Activated CD8-positive, alpha-beta memory T cell treated with anti-CD3 and anti-CD28 coated beads for 1 hour (primary cell): ENCODE measurements around the gene CCDC106.

ENCODE experiments used
- DNase-seq, 2 donors: peaks; one replicate each; pipeline ENCODE4 v3.0.0-alpha.2; 2020; ENCODE audit warnings: low read depth in 1 of 2; ENCODE audit errors: extremely low read depth in 1 of 2

Gene CCDC106

DNA sequence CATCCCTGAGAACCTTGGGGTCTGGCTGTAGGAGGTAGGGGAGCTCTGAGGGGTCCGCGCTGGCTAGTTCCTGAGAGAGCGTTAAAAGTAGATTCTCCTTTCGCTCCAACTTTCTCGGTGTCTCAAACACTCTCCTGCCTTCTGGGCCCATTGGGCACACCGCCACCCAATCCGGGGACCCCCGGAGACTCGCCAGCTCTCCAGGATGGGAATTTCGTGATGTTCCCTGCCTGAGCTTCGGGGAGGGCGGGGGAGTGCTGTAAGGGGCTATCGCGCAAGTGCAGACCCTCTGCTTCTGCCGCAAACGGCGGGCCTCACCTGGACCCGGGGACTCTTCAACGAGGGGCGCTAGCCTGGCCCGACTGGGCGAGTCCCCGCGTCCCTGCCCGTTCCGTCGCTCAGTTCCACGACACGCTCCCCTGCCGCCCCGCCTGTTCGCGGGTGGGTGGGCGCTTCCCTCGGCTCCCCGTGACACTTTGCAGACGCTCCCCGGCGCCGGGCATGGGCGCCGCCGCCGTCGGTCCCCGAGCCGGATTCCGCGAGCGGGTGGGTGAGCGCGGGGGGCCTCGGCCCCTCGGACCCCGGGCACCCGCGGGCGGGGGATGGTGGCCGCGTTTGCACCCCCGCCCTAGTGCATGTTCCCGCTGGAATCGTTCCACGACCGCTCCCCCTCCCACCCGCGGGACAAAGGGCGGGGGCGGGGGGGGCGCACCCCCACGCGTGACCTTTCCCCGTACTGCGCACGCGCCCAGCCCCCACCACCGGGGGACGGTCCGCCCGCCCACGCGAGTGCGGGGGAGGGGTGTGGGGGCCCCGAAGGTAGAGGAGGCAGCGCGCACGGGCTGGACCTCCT is at the start of gene CCDC106:
Gene CCDC106 (plus strand): TSS at position 481 of the 853 bp plus-strand sequence. CDS start 835 bp downstream, outside the sequence.
- no peak for DNase-seq

DNA sequence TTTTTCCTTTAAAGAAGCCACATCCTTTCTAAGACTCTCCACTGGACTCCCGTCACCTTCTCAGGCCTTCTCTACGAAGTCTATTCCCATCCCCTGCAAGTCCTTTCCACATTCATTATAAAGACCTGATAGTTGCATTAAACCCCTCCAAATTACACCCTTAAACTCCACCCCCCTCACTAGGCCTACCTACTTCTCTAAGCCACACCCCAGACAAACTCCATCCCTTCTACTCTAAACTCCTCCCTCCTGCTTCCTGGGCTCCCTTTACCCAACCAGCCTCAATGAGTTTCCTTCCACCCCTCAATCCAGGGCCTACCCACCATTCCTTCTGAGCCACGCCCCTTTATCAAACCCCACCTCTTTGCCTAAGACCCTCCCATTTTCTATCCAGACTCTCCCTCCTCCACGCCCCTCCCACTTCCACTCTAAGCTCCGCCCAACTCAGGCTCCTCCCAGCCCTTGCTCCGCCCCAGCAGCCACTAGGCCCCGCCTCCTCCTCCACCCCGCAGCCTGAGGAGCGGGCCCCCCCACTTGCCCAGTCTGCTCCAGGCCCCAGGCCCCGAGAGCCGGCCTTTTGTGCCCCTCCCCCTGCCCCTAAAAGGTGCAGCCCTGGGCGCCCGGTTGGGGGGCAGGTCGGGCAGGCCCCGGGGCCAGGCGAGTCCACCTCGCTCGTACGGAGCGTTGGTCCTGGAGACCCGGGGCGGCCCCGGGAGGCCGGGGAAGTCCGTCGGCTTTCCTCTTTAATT is 49.1 kb upstream of the CCDC106 start:
- peak; percentile 83 to 84 for DNase-seq

DNA sequence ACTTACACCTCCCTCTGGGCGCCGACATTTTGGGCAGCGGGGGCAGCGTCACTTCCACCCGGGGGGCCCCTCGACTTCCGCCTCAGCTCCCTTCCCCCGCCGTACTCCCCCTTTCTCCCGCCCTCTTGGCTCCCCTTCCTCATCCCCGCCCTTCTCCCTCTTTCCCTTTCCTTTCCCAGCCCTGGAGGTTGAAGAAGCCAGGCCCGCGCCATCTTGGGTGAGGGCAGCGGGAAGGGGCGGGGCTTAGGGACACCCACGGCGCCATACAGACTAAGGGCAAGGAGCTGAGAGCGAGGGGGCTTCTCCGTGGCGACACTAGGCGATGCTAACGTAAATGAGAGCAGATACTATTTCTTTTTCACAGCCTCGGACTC is 48.6 kb upstream of the CCDC106 start, which contains the start of gene FIZ1:
Gene FIZ1 (minus strand): TSS at position 50 of the 374 bp plus-strand sequence. CDS start 1,652 bp downstream, outside the sequence.
- DNase-seq = peak; percentile 90

GRCh38 chr19:55599842-55600661 is 48.0 kb upstream of the CCDC106 start, which contains the start of gene ZNF524:
ZNF524 (plus strand) TSS chr19:55600288; CDS start chr19:55602113, 1,825 bp downstream.
- peak; percentile 60 to 72 for DNase-seq

DNA sequence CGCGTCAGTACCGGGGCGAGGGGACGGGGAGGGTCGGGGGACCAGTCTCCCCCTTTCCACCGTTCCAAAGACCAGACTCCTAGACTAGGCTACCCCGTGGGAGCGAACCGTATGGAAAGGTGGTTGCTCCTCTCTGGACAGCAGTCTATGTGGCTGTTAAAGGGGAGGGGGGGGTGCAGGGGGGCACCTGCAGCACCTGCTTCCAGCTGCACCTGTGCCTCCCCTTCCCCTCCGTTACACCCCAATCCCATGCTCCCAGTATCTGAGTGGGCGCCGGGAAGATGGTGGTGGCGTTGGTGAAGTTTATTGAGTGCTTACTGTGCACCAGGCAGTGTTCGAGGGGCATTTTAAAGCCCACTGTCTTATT is 47.4 kb upstream of the CCDC106 start:
- DNase-seq = no peak

GRCh38 chr19:55601084-55601483 is 46.9 kb upstream of the CCDC106 start:
- DNase-seq = no peak

DNA sequence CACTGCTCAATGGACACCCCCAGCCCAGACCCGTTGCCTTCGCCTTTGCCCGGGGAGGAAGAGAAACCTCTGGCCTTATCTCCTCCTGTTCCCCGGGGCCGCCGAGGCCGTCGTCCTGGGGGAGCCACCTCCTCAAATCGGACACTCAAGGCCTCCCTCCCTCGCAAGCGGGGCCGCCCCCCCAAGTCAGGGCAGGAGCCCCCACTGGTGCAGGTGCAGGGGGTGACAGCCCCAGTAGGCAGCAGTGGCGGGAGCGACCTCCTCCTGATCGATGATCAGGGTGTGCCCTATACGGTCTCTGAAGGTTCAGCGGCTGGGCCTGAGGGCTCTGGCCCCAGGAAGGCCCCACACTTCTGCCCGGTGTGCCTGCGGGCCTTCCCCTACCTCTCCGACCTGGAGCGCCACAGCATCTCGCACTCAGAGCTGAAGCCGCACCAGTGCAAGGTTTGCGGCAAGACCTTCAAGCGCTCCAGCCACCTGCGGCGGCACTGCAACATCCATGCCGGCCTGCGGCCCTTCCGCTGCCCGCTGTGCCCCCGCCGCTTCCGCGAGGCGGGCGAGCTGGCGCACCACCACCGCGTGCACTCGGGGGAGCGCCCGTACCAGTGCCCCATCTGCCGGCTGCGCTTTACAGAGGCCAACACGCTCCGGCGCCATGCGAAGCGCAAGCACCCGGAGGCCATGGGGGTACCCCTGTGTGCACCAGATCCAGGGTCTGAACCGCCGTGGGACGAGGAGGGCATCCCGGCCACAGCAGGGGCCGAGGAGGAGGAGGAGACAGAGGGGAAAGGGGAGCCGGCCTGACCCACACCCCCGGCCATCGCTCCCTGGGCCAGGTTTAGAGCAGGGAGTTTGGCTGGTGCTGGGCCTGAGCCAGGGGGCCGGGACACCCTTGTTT is 45.7 kb upstream of the CCDC106 start:
- DNase-seq = no peak

- no peak for DNase-seq
These were observed 44.9 kb upstream of the CCDC106 start for GRCh38 chr19:55603115-55603514.

DNA sequence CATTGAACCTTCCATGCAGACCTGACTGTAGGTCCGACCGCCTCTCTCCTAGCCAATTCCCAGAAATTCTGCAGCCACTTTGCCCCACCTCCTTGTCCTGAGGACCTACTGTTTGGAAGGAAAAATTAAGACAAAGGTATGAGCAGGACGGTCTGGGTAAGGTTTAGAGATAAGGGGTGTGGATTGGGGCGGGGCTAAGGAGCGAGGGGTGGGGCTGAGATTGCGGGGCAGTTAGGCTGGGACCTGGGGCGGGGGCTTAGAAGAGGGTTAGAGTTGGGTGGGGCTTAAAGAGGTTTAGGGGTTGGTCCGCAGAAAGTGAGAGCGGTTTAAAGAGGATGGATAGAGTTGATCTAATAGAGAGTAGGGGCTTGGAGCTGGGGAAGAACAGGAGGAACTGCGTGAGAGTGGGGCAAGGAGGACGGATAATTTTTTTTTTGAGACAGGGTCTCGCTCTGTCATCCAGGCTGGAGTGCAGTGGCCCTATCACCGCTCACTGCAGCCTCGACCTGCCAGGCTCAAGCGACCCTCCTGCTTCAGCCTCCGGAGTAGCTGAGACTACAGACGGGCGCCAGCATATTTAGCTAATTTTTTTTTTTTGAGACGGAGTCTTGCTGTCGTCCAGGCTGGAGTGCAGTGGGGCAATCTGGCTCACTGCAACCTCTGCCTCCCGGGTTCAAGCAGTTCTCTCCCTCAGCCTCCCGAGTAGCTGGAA is 44.3 kb upstream of the CCDC106 start:
- DNase-seq = no peak

DNA sequence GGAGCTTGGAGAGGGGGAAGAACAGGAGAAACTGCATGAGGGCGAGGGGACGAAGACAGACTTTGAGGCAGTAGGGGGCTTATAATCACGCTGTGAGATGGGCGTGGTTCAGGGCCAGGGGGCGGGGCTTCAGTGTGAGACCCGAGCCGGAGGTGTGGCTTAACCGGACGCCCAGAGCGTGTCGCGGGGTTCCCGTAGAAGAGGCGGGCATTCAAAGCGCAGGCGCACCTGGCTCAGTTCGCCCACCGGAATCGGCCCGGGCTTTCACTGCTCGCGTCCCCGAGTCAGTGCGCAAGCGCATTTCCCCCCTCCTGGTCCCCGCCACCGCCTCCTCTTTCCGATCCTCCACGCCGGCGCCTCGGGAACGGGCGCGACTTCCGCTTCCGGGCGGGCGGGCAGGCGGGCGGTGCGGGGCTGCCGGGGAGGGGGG is 42.8 kb upstream of the CCDC106 start:
- DNase-seq = peak; percentile 94 to 97

DNA sequence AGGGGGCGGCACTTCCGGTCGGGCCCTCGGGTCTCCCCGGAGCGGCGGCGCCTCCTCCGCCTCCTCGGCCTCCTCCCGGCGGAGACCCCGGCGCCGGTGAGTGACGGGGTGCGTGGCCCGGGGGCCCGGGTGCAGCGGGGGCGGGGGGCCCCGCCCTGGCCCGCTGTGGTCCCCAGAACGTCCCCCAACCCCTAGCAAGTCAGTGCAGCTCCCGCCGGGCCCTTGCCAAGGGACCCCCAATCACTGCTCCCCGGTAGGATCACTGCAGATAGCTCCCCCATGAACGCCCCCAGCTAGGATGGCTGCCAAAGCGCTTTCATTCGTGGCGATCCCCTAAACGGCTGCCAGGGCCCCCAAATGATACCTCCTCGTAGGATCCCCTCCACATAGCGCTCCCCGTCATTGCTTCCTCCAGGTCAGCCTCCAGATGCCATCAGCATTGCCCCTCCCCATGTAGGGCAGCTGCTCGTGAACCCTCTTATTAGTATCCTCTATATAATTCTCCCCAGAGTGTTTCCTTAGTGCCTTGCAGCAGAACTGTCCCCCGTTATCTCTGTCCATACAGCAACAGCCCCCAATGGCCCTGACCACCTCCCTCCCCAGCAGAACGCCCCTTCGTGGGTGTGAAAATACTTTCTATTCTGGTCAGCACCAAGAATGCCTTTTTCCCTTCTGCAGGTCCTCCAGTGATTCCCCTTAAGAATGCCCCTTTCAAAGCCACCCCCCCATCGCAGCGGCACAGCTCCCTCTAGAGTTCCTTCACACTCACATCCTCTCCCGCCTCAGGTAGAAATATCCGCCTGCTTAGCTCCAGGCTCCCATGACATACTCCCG is 42.2 kb upstream of the CCDC106 start, which contains the start of gene ZNF865:
Gene ZNF865 (plus strand): TSS at position 11 of the 834 bp plus-strand sequence. CDS start 7,972 bp downstream, outside the sequence.
- peak; percentile 49 to 51 for DNase-seq

DNA sequence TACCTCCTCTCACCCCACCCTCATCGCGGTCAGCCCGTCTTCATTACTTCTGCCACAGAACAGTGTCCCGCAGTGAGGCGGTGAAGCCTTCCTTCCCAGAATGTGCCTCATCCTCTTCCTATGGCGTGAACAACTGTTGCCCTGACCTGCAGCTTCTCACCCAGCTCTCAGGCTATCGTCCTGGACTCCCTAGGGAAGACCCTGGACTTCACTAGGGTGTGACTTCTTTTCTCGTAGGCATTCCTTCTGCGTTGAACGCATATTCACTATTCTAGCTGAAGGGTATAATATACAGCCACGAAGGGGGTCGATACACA is 41.6 kb upstream of the CCDC106 start:
- no peak for DNase-seq

GRCh38 chr19:55606817-55607216 is 41.2 kb upstream of the CCDC106 start:
- DNase-seq = no peak

- DNase-seq = no peak
These were observed 38.7 kb upstream of the CCDC106 start for GRCh38 chr19:55609326-55609725.

- no peak for DNase-seq
These were observed 36.6 kb upstream of the CCDC106 start for GRCh38 chr19:55611300-55611982.

DNA sequence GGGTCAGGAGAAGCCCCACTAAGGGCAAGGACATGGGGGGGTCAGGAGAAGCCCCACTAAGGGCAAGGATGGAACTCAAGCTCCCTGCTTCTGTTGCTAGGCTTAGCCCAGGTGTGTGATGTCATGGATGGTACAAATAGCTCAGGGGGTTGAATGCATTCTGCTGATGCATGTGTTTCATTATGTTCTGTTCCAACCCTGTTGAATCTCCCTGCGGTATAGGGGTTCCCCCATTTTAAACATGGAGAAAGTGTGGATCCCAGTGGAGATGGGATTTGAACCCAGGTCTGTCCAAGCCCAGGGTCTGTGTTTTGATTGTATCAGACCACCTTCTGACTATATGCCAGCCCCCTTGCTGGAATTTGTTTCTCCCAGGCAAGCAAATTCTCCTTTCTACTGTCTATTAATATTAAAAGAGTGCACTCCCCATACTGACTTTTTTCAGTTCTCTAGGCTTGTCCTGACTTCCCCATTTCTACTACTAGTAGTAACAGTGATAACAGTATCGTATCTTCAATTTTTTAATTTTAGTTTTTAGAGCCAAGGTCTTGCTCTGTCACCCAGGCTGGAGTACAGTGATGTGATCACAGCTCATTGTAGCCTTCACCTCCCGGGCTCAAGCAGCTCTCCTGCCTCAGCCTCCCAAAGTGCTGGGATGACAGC is 35.9 kb upstream of the CCDC106 start:
- DNase-seq = no peak

- DNase-seq = no peak
These were observed 34.6 kb upstream of the CCDC106 start for GRCh38 chr19:55613396-55613795.
